Measurements from ENCODE around the gene RAB43. TPM values are rescaled to one million over a fixed set of nuclear protein-coding genes. Genes with fewer than 3 reads are reported as not detected.

The RAB43 gene
- total RNA-seq, 2 donors from 2014 or later = 34.5 to 38.1 TPM

GRCh38 chr3:129164500-129164899 lies 42.9 kb upstream of the RAB43 start:
- no peaks in the 10 kb centered on the region for H3K9me3 Mint-ChIP-seq
- Histone ChIP-seq H3K9ac (ENCODE audit: extremely low read depth, low read length, poor library complexity, severe bottlenecking) (no peak overlapping the region), H3K27me3 (ENCODE audit: control insufficient read depth, insufficient read depth, low read length, poor library complexity, severe bottlenecking) (no peaks in the 10 kb centered on the region), H3K9me3 (ENCODE audit: control insufficient read depth, low read length) (no peaks in the 10 kb centered on the region), H3K4me3 (ENCODE audit: low read length) (no peak overlapping the region), H3K27ac (ENCODE audit: low read depth, low read length) (no peak overlapping the region), H3K36me3 (ENCODE audit: control insufficient read depth, insufficient read depth, low read length) (peaks cover 34% of the 10 kb centered on the region), H3K4me1 (ENCODE audit: control insufficient read depth, insufficient read depth, low read length) (peaks cover 5% of the 10 kb centered on the region)
- no peak for DNase-seq
- H3K27me3 Mint-ChIP-seq (ENCODE audit: insufficient read depth) = no peaks in the 10 kb centered on the region
- peaks cover 38% of the 10 kb centered on the region for H3K36me3 Mint-ChIP-seq (ENCODE audit: low read depth)
- H3K4me3 Mint-ChIP-seq = no peak overlapping the region
- TF ChIP-seq CTCF (conservative IDR thresholded peaks at IDR 0.05) = no peak
- H3K4me1 Mint-ChIP-seq = peaks cover 15% of the 10 kb centered on the region
- no peak overlapping the region for H3K27ac Mint-ChIP-seq
- WGBS, 2 experiments (ENCODE audit: insufficient coverage in 1 of 2, insufficient read length in 1 of 2) = 97% methylated on average over 7 of the region's 7 CpGs

GRCh38 chr3:129162729-129163579 lies 41.4 kb upstream of the RAB43 start:
- DNase-seq = peak; percentile 58
- peak overlapping the region; percentile 100 for H3K27ac Mint-ChIP-seq
- no peak overlapping the region for H3K27ac ChIP-seq (ENCODE audit: low read depth, low read length)

GRCh38 chr3:129161860-129162271 lies 40.3 kb upstream of the RAB43 start:
- peaks cover 8% of the 10 kb centered on the region for H3K4me1 ChIP-seq (ENCODE audit: control insufficient read depth, insufficient read depth, low read length)
- peak overlapping the region; percentile 100 for H3K27ac Mint-ChIP-seq
- H3K4me1 Mint-ChIP-seq = peaks cover 16% of the 10 kb centered on the region
- peak overlapping the region; percentile 98 for H3K27ac ChIP-seq (ENCODE audit: low read depth, low read length)
- peak overlapping the region; percentile 96 for H3K9ac ChIP-seq (ENCODE audit: extremely low read depth, low read length, poor library complexity, severe bottlenecking)
- peak; percentile 75 for DNase-seq
- H3K36me3 Mint-ChIP-seq (ENCODE audit: low read depth) = peaks cover 25% of the 10 kb centered on the region
- H3K27me3 ChIP-seq (ENCODE audit: control insufficient read depth, insufficient read depth, low read length, poor library complexity, severe bottlenecking) = no peaks in the 10 kb centered on the region
- no peaks in the 10 kb centered on the region for H3K9me3 Mint-ChIP-seq
- peak overlapping the region; percentile 90 for H3K4me3 ChIP-seq (ENCODE audit: low read length)
- peak; percentile 19 for TF ChIP-seq CTCF (conservative IDR thresholded peaks at IDR 0.05)
- H3K9me3 ChIP-seq (ENCODE audit: control insufficient read depth, low read length) = no peaks in the 10 kb centered on the region
- 7 to 11% methylated on average over 7 to 12 of the region's 12 CpGs for WGBS, 2 experiments (ENCODE audit: insufficient coverage in 1 of 2, insufficient read length in 1 of 2)
- peak overlapping the region; percentile 79 for H3K4me3 Mint-ChIP-seq
- H3K27me3 Mint-ChIP-seq (ENCODE audit: insufficient read depth) = no peaks in the 10 kb centered on the region
- peaks cover 28% of the 10 kb centered on the region for H3K36me3 ChIP-seq (ENCODE audit: control insufficient read depth, insufficient read depth, low read length)

More at GRCh38 chr3:129162729-129163579, 41.4 kb upstream of the RAB43 start:
- H3K4me1 ChIP-seq (ENCODE audit: control insufficient read depth, insufficient read depth, low read length) = peaks cover 8% of the 10 kb centered on the region
- WGBS, 2 experiments (ENCODE audit: insufficient coverage in 1 of 2, insufficient read length in 1 of 2) = 85 to 100% methylated on average over 3 to 5 of the region's 5 CpGs
- Mint-ChIP-seq H3K4me3 (peak overlapping the region; percentile 79), H3K9me3 (no peaks in the 10 kb centered on the region), H3K4me1 (peaks cover 16% of the 10 kb centered on the region), H3K36me3 (ENCODE audit: low read depth) (peaks cover 32% of the 10 kb centered on the region), H3K27me3 (ENCODE audit: insufficient read depth) (no peaks in the 10 kb centered on the region)
- no peaks in the 10 kb centered on the region for H3K27me3 ChIP-seq (ENCODE audit: control insufficient read depth, insufficient read depth, low read length, poor library complexity, severe bottlenecking)
- no peaks in the 10 kb centered on the region for H3K9me3 ChIP-seq (ENCODE audit: control insufficient read depth, low read length)
- peak; percentile 60 for TF ChIP-seq CTCF (conservative IDR thresholded peaks at IDR 0.05)
- peak overlapping the region; percentile 90 for H3K4me3 ChIP-seq (ENCODE audit: low read length)
- peaks cover 33% of the 10 kb centered on the region for H3K36me3 ChIP-seq (ENCODE audit: control insufficient read depth, insufficient read depth, low read length)
- H3K9ac ChIP-seq (ENCODE audit: extremely low read depth, low read length, poor library complexity, severe bottlenecking) = no peak overlapping the region
